GM19467 (cell line): ENCODE data around the gene ADAR.

Source experiments
- ATAC-seq: cut with Tn5 transposase; IDR thresholded peaks from one replicate; pipeline ENCODE4 v1.9.1; 2021; ENCODE audit warnings: mild to moderate bottlenecking, moderate library complexity; ENCODE audit not compliant: unreplicated experiment

Gene ADAR

DNA sequence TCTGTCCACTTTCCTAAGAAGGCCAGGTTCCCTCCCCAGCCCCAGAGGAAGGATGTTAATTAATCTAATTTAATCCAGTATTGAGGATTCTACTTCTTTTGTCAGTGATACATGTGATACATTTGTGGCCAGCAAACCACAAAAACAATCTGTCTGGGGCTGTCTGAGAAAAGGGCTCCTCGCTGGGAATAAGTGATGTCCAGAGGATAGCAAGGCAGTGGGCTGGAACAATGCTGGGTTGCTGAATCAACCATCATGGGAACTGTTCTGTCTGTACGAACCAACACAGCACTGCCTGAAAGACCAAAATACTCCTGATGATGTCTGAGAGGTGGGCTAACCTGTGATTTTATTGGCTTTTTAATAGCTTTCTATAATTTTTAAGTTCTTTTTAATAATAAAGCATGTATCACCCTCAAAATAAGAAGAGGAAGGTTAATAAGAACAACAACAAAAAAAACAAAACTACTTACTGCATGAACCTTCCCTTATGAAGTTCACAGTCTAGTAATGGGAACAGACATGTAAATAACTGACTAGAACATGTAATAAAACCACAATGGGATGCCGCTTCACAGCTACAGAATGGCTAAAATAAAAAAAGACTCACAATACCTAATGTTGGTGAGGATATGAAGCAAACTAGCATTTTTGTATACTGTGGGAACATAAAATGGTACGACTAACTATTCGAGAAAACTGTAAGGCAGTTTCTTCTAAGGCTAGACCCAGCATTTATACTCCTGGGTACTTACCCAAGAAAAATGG is 11.4 kb upstream of the ADAR start:
- ATAC-seq = no peak

DNA sequence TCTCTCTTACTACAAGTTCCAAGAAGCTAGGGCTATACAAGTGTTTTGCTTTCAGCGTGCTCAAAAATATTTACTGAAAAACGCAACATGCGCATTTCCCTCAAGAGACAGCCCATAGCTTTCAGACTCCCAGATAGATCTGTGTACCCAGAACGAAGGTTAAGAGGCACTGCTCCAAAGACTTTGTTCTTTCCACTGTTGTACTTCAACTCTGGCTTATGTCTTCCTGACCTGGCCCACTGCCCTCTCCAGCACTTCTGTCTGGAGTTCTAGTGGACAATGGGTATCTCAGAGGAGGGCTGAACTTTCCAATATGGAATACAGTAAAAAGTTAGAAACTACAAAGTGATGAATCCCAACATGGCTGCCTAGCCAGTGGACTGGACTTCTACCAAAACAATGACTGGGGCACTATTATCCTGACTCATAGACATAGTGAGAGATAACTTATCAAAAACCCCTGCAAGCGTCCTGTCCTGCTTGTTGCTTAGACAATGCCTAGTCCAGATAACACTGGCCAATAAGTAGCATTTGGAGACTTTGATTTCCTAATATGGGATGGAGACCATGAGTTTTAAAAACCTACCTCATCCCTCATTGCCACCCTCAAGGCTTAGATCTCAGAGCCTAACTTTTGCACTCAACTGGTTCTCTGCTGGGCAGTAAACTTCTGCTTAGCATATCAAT is 8.8 kb upstream of the ADAR start:
- no peak for ATAC-seq

DNA sequence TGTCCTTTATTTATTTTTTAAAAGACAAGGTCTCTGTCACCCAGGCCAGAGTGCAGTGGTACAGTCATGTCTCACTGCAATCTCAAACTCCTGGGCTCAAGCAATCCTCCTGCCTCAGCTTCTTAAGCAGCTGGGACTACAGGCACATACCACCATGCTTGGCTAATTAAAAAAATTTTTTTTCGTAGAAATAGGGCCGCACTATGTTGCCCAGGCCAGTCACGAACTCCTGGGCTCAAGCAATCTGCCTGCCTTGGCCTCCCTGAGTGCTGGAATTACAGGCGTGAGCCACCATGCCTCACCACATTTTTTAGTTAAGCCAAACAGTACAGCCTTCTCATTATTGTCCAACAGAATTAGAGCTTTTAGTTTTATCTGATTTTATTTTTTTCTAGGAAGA is 7.4 kb upstream of the ADAR start:
- no peak for ATAC-seq

DNA sequence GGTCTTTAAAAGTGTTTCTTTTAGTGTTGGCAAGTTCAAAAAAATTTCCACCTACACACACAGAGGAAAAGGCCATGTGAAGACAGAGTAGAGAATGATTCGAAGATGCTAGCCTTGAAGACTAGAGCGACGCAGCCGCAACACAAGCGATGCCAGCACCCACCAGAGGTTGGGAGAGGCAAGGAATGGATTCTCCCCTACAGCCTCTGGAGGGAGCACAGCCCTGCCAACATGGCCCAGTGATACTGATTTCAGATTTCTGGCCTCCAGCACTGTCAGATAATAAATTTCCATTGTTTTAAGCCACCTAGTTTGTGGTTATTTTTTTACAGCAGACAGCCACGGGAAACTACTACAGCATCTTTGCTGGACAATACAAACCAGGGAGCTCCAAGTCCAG is 6.9 kb upstream of the ADAR start:
- ATAC-seq = no peak

DNA sequence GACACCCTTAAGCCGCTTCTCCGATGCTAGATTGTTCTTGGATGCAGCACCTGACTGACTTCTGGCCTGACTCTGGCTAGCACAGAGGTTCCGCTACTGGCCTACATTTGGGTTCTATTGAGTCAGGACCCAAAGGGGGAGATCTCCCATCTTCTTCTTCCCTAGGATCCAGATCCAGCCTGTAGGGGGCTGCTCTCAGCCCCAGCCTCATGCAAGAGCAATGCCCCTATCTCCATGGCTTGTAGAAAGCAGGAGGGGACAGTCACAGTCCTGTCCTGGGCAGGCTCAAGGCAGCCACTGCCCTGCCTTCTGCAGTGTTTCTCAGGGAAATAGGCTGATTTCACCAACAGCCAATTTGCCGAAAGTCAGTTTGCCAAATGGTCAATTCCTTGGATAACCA is 6.3 kb upstream of the ADAR start:
- ATAC-seq = no peak

DNA sequence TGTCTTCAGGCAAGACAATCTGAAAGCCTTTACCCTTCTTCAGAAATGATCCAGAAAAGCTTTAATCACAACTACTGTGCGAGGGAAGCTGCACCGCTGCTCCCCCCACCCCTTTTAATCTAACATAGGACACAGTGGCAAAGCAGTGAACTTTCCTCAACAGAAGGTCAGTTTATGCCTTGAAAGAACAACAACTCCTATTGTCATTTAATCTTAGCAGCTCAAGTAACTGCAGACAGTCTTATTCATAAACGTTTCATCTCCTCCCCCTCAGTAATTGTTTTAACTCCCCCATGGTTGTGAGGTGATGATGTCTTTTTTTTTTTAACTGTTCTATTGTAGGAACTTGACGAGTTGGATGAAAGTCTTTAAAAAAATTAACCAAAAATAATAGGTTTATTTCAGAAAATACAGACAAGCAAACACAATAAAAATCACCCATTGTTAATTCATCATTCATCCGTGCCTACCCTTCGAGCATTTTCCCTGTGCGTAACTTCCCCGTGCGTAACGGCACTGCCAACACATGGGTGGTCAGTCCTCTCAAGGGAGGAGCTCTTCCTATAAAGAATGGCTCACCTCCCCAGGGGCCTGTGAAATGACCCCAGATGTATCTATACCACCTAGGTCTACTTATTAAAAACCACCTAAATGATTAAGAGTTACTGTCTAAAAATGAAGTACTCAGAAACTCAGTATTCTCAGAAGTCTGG is 3.3 kb upstream of the ADAR start:
- ATAC-seq = no peak

DNA sequence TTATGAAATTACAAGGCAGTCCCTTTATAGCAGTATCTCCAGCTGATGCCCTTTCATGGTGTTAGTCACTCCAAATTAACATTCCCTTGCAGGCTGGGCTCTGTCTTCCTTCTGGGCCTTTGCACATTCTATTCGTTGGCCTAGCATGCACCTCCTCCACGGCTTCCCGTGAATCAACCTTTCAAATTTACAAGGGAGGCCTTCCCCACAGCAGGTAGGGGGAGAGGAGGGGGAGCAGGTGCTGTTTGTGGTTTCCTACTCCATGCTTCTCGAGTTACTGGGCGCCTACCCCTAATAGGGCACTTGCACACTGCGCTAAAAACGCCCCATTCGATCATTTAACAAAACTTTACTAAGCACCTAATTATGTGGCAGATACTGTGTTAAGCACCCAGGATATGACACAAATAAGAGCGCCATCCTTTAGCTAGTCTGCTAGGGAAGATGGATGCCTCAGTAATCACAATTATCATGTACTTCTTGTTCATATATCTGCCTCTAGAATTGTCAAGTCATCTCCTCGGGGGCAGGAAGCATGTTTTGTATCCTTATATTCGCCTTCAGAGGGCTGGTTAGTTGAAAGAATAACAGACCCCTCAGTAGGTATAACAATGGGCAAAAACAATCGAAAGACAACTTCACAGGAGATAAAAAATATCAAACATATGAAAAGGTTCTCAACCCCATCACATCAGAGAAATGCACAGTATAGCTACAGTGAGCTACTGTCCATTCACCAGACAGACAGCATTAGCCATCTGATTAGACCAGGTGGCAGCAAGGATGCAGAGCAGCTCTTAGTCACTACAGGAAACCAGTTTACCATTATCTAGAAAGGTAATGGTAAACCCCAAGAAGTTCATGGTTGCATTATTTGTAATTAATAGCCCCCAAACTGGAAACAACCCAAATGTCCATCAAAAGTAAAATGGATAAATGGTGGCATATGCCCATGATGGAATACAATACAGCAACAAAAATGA is 1.7 kb upstream of the ADAR start:
- no peak for ATAC-seq

DNA sequence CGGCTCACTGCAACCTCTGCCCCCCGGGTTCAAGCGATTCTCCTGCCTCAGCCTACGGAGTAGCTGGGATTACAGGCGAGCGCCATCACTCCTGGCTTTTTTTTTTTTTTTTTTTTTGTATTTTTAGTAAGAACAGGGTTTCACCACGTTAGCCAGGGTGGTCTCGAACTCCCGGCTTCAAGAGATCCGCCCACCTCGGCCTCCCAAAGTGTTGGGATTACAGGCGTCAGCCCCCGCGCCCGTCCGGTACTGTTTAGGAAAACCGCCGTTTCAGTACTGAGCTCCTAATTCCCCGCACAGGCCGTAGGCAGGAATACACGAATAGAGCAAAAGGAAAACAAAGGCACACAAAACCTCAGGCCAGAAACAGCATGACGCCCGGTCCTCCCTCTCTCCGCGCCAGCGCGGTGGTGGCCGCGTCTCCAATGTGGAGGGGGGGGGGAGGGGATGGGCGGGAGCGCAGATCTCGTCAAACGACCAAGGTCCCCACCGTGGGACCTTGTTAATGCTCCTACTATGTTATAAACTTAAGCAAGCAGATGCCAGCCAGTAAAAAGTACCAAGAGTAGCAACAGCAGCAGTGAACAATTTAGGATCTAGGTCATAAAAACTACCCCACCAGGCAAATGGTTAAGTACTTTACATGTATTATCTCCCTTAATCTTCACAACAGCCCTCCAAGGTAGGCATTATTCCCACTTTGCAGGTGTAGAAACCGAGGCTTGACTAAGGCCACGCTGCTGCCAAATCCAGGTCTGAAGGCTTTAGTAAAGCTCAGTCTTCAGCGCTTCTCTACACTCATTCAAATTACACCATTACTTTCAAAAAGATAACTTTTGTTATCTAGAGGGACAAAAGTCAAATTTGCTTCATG is 648 bp upstream of the ADAR start:
- no peak for ATAC-seq

DNA sequence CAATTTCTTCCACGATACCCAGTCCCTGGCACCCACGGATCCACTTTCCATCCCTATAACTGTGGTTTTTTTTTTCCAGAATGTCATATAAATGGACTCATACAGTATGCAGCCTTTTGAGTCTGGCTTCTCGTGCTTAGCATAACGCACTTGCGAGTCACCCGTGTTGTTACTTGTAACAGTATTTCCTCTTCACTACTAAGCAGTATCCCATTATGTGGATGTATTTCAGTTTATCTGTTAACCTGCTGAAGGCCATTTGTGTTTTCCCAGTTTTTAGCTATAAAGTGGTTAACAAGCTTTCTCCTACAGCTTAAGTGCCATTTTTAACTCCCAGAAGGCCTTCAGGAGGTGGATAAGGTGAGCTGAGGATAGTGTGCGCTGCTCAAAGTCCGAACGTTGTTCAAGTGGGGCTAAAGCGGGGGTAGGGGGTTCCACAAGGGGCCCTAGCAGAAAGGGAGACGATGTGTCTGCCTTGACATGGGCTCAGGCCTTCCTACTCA is 829 bp downstream of the ADAR start:
- ATAC-seq = no peak

DNA sequence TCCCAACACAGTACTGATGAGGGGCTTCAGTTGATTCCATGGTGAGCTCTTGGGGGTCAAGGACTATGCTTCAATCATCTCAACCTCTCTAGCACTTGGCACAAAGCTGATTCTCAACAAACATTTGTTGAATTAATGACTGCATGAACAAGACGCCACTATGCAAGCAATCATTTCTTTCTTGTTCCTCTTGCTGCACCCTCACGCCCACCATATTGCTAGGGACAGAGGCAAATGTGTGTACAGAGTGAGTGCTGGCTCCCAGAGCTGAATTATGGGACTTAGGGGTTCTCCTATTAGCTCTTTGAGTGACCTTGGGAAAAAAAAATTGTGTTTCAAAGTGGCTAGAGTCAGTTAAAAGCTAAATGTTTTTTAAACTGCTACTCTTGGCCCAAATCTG is 2.5 kb downstream of the ADAR start:
- no peak for ATAC-seq

DNA sequence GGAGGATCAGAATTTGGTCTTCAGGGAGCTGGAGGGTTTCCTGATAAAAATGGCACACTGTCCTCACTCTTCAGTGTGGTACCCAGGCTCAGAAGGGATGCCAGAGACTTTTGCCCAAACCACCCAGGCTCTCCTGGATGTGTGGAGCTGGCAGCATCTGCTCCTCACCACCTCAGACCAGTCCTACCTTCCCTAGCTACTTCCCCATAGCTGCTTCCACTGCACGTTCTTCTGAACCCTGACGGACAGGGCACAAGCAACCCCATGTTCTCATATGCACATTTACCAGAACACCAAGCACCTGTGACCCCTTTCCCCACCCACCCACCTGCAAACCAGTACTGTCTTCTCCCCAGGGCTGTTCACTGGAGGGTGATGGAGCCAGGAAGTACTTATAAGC is 4.7 kb downstream of the ADAR start:
- ATAC-seq = no peak

DNA sequence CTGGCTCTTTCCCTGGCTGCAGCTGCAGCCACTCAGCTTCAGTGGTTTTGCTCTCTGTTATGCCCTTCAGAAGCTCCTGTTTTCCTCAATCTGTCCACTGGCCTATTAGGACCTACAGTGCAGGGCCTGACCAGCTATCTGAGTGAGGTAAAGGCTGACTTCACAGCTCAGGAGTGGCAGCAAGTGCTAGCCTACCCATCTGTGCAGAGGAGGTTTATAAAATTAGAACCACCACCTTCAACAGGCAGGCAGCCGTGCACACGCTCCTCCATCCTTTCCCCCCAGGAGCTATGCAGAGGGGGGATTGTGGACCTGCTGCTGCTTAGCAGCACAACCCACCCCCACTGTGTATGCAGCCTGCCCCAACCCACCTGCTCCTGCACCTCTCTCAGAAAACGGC is 8.3 kb downstream of the ADAR start:
- ATAC-seq = no peak

DNA sequence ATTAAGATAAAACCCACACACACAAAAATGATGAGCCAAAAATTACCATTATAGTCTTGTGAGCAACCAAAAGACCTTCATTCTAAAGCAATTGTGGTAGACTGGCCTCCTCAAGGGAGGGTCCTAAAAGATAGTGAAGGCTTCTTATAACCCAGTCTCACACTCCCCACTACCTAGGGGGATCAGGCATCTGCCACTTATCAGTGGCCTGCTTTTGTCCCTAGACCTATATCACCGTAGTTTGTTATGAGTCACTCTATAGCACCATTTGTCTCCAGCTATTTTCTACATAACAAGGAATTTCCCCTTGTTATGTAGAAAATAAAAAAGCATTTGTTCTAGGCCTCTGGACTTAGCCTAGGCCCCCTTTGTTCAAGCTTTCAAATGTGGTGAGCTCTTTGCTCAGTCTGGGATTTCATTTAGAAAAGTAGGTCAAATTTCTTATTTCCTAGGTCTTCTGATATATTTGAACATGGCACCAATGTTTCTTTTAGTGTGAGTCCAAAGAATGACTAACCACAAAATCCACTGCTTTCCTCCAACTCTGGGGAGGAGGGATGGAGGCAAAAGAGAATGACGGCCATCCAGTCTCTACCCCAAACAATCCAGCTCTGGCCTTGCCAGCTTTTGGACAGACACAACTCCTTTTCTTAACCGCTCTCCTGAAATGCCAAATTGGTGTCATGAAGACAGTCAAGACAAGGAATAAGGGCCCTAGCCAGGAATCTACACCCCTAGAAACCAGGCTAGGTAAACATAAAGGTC is 8.9 kb downstream of the ADAR start:
- ATAC-seq = no peak

DNA sequence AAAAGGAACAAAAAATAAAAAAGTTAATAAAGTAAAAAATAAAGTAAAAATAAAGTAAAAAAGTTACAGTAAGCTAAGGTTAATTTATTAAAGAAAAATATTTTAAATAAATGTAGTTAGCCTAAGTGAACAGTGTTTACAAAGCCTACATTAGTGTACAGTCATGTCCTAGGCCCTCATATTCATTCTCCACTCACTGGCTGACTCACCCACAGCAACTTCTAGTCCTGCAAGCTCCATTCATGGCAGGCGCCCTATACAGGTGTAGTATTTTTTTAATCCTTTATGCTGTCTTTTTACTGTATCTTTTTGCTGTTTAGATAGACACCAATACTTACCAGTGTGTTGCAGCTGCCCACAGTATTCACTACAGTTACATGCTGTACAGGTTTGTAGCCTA is 12.4 kb downstream of the ADAR start:
- no peak for ATAC-seq

DNA sequence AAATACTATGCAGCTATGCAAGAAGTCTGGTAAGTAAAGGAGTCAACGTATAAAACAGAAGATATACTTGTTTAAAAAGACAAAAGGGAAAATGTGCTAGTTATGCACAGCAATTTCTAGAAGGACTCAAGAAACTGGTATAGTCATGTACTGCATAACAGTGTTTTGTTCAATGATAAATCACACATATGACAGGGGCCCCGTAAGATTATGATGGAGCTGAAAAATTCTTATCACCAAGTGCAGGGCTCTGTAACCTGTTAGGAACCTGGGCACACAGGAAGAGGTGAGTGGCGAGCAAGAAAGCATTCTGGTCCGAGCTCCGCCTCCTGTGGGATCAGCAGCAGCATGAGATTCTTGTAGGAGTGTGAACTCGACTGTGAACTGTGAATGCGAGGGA is 13.2 kb downstream of the ADAR start:
- ATAC-seq = no peak

DNA sequence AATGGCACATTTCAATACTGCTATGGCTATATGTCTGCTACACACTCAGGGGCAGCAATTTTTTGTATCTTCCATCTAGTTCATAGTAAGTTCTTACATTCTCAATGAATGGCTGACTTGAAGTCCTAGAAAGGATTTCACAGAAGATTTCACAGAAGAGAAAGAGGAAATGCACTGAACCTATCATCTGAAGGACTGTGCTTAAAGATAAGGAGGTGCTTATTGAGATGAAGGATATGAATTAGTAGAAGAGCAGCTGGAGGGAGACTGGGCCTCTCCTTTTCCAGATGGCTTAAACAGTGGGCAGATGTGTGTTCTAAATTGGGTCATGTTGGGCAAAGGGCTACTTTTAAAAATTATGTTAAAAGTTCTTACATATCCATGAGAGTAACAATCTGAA is 14.6 kb downstream of the ADAR start:
- no peak for ATAC-seq

DNA sequence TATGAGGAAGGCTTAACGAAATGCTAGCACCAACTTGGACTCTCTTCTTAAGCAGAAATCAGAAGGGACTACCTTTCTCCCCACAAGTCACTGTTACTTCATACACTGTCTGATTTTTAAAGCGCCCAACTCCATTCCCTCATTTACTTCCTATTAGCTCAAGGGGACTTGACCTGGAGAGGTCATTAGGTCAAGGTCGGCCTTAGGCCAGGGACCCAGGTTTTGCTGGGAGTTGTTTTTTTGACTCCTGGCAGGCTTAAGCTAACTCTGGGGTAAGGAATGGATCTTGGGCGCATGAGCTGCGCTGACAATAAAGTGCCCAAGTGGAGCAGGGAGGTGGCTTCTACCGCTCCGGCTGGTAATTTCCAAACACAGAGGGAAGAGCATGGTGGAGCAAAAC is 16.8 kb downstream of the ADAR start:
- ATAC-seq = no peak

DNA sequence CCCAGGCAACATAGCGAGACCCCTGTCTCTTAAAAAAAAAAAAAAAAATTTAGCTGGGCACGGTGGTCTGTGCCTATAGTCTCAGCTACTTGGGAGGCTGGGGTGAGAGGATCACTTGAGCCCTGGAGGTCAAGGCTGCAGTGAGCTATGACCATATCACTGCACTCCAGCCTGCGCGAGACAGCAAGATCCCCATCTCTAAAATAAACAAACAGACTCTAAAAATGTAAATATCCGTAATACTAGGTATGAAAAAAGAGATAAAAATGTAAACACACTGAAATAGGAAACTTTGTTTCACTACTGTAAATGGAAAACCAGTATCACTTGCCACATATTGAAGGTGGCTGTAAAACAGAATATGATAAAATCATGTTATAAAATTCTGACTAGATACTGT is 17.2 kb downstream of the ADAR start:
- ATAC-seq = no peak

DNA sequence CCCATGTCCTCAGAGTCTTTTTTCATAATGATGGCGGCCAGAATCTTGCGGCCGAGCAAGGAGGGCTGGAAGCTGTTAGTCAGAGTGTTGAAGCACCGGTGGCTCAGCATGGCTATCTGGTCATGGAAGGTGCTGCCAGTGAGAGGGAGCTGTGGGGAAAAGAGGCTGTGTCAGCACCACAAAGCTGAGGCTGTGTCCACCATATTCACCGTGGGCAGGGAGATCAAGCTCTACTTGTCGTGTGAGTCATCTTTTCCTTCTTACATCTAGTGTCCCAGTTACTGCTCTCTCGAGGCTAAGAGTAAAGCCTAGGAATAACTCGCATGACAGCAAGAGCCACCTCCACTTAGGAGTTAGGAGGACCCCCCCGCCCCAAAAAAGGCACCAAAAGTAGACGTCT is 18.2 kb downstream of the ADAR start:
- ATAC-seq = no peak
